ENCODE results near the gene RTN4IP1. TPM values are rescaled to one million over a fixed set of nuclear protein-coding genes. Genes with fewer than 3 reads are reported as not detected.

RTN4IP1 gene
- polyA plus RNA-seq, 1 of the 3 experiments (the other 2 are of a cell fraction), result 4.3 TPM

DNA sequence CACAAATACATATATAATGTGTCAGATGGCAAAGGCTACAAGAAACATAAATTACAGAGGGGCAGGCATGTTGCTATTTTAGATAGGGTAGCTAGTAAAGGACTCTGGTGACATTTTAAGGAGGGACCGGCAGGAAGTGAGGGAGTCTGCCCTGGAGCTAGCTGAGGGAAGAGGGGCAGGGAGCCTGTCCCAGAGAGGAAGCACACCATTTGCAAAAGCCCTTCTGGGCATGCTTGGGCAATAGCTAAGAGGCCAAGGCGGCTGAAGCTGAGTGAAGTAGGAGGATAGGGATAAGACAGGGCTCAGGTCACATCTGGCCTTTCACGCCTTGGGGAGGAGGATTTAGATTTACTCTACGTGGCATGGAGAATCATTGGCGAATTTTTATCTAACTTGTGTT lies 96.2 kb downstream of the RTN4IP1 start:
- H4K20me1 ChIP-seq (ENCODE audit: insufficient read depth), result no peaks in the 10 kb centered on the region
- peaks cover 0 to 40% of the 10 kb centered on the region in 2 experiments for H3K4me1 ChIP-seq (ENCODE audit: control insufficient read depth in 1 of 2, insufficient read depth in 2 of 2, low read depth in 1 of 2, low read length in 1 of 2)
- no peak overlapping the region for H2AFZ ChIP-seq (ENCODE audit: low read depth)
- TF ChIP-seq, protein P1, sequence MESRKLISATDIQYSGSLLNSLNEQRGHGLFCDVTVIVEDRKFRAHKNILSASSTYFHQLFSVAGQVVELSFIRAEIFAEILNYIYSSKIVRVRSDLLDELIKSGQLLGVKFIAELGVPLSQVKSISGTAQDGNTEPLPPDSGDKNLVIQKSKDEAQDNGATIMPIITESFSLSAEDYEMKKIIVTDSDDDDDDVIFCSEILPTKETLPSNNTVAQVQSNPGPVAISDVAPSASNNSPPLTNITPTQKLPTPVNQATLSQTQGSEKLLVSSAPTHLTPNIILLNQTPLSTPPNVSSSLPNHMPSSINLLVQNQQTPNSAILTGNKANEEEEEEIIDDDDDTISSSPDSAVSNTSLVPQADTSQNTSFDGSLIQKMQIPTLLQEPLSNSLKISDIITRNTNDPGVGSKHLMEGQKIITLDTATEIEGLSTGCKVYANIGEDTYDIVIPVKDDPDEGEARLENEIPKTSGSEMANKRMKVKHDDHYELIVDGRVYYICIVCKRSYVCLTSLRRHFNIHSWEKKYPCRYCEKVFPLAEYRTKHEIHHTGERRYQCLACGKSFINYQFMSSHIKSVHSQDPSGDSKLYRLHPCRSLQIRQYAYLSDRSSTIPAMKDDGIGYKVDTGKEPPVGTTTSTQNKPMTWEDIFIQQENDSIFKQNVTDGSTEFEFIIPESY (IDR thresholded peaks at IDR 0.05; ENCODE audit: borderline replicate concordance, low read depth), result no peak
- TF ChIP-seq SMC3 (IDR thresholded peaks at IDR 0.05; ENCODE audit: low read depth, low read length) (no peak), CHD2 (IDR thresholded peaks at IDR 0.05; ENCODE audit: low read length, partially characterized antibody) (no peak)
- TF ChIP-seq, protein P2, sequence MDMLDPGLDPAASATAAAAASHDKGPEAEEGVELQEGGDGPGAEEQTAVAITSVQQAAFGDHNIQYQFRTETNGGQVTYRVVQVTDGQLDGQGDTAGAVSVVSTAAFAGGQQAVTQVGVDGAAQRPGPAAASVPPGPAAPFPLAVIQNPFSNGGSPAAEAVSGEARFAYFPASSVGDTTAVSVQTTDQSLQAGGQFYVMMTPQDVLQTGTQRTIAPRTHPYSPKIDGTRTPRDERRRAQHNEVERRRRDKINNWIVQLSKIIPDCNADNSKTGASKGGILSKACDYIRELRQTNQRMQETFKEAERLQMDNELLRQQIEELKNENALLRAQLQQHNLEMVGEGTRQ (IDR thresholded peaks at IDR 0.05; ENCODE audit: borderline replicate concordance, low read depth, low read length), result no peak
- 40% methylated on average over 5 of the region's 5 CpGs for WGBS (ENCODE audit: low lambda C conversion rate)
- peaks cover 50% of the 10 kb centered on the region for H3F3A ChIP-seq (replicated peaks; ENCODE audit: insufficient read depth)
- H3K27ac ChIP-seq (ENCODE audit: low read depth in 2 of 2, low read length in 1 of 2), result peak overlapping the region in 1 of 2 experiments; percentile 93; a peak in 2 of 4 replicates
- H3K9me2 ChIP-seq, result no peaks in the 10 kb centered on the region
- H3K4me3 ChIP-seq (ENCODE audit: low read depth in 2 of 2, low read length in 1 of 2), result no peak overlapping the region
- ChIA-PET POLR2A (no interaction called here), CTCF (interaction anchor here (0.5 kb wide), 1 partner anchor 198 kb away, joined by 3 read pairs; no protein-coding TSS in a partner anchor)
- H3K27me3 ChIP-seq (ENCODE audit: insufficient read depth), result no peaks in the 10 kb centered on the region
- H3K9me3 ChIP-seq, result no peaks in the 10 kb centered on the region
- H3K4me2 ChIP-seq, result no peak overlapping the region
- no peak for DNase-seq
- peaks cover 12% of the 10 kb centered on the region for H3K79me2 ChIP-seq (ENCODE audit: insufficient read depth)
- peaks cover 7 to 41% of the 10 kb centered on the region in 2 experiments for H3K36me3 ChIP-seq (replicated peaks in 1 of 2; ENCODE audit: control insufficient read depth in 1 of 2, insufficient read depth in 2 of 2, low read length in 1 of 2)
- no peak overlapping the region for H3K9ac ChIP-seq

- ChIA-PET CTCF (interaction anchor here (0.9 to 1.1 kb wide), 3 partner anchors 10 to 36 kb away, joined by 3 to 5 read pairs (median 3); no protein-coding TSS in a partner anchor), POLR2A (no interaction called here)
- Histone ChIP-seq H3K27me3 (ENCODE audit: insufficient read depth) (no peaks in the 10 kb centered on the region), H3K36me3 (replicated peaks in 1 of 2; ENCODE audit: control insufficient read depth in 1 of 2, insufficient read depth in 2 of 2, low read length in 1 of 2) (peaks cover 7 to 59% of the 10 kb centered on the region in 2 experiments), H3K27ac (ENCODE audit: low read depth in 2 of 2, low read length in 1 of 2) (peak overlapping the region; percentile 80 to 100; a peak in 3 of 4 replicates), H3F3A (replicated peaks; ENCODE audit: insufficient read depth) (peaks cover 53% of the 10 kb centered on the region), H2AFZ (ENCODE audit: low read depth) (no peak overlapping the region), H3K4me3 (ENCODE audit: low read depth in 2 of 2, low read length in 1 of 2) (no peak overlapping the region), H3K9me3 (no peaks in the 10 kb centered on the region), H3K9ac (no peak overlapping the region; the same call in 1 of the 2 replicates), H3K4me1 (ENCODE audit: control insufficient read depth in 1 of 2, insufficient read depth in 2 of 2, low read depth in 1 of 2, low read length in 1 of 2) (peaks cover 0 to 41% of the 10 kb centered on the region in 2 experiments; a peak in 3 of 4 replicates), H4K20me1 (ENCODE audit: insufficient read depth) (no peaks in the 10 kb centered on the region), H3K4me2 (peak overlapping the region; percentile 47; the same call in 1 of the 2 replicates), H3K9me2 (no peaks in the 10 kb centered on the region), H3K79me2 (ENCODE audit: insufficient read depth) (peaks cover 29% of the 10 kb centered on the region)
- WGBS (ENCODE audit: low lambda C conversion rate), result 3% methylated on average over 1 of the region's 1 CpG
- no peak for DNase-seq
- TF ChIP-seq RXRA (IDR thresholded peaks at IDR 0.05; ENCODE audit: borderline replicate concordance, low read depth), result no peak
- peak; percentile 54; the same call in 1 of the 2 replicates for TF ChIP-seq NFIC (IDR thresholded peaks at IDR 0.05; ENCODE audit: borderline replicate concordance)
- TF ChIP-seq SMC3 (IDR thresholded peaks at IDR 0.05; ENCODE audit: low read depth, low read length), result no peak
- TF ChIP-seq, protein P2 (IDR thresholded peaks at IDR 0.05; ENCODE audit: borderline replicate concordance, low read depth, low read length), result no peak
- TF ChIP-seq GATA2 (CRISPR knock-in tag; IDR thresholded peaks at IDR 0.05), result no peak
- TF ChIP-seq, protein P3, sequence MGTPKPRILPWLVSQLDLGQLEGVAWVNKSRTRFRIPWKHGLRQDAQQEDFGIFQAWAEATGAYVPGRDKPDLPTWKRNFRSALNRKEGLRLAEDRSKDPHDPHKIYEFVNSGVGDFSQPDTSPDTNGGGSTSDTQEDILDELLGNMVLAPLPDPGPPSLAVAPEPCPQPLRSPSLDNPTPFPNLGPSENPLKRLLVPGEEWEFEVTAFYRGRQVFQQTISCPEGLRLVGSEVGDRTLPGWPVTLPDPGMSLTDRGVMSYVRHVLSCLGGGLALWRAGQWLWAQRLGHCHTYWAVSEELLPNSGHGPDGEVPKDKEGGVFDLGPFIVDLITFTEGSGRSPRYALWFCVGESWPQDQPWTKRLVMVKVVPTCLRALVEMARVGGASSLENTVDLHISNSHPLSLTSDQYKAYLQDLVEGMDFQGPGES (IDR thresholded peaks at IDR 0.05; ENCODE audit: low read depth, low read length), result no peak
- TF ChIP-seq EZH2phosphoT487 (IDR thresholded peaks at IDR 0.05; ENCODE audit: borderline replicate concordance, low read depth), result no peak
- TF ChIP-seq, protein P4, sequence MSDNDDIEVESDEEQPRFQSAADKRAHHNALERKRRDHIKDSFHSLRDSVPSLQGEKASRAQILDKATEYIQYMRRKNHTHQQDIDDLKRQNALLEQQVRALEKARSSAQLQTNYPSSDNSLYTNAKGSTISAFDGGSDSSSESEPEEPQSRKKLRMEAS (IDR thresholded peaks at IDR 0.05; ENCODE audit: low read depth), result peak; percentile 60
- peak; percentile 80 for TF ChIP-seq FOSL2 (IDR thresholded peaks at IDR 0.05; ENCODE audit: borderline replicate concordance, low read depth)
- TF ChIP-seq POLR2AphosphoS5 (IDR thresholded peaks at IDR 0.05; ENCODE audit: low read depth, low read length), result peak; percentile 42; the same call in 1 of the 2 replicates
- no peak for TF ChIP-seq TAF1 (IDR thresholded peaks at IDR 0.05; ENCODE audit: borderline replicate concordance, low read depth, low read length)
- no peak for TF ChIP-seq MEF2A (IDR thresholded peaks at IDR 0.05; ENCODE audit: borderline replicate concordance, low read depth)
- no peak for TF ChIP-seq RFX5 (IDR thresholded peaks at IDR 0.05; ENCODE audit: low read length)
- peak; percentile 57; the same call in 1 of the 2 replicates for TF ChIP-seq TEAD4 (IDR thresholded peaks at IDR 0.05; ENCODE audit: borderline replicate concordance, insufficient read depth)
- TF ChIP-seq YY1 (IDR thresholded peaks at IDR 0.05; ENCODE audit: low read depth), result no peak
- TF ChIP-seq, protein P5, sequence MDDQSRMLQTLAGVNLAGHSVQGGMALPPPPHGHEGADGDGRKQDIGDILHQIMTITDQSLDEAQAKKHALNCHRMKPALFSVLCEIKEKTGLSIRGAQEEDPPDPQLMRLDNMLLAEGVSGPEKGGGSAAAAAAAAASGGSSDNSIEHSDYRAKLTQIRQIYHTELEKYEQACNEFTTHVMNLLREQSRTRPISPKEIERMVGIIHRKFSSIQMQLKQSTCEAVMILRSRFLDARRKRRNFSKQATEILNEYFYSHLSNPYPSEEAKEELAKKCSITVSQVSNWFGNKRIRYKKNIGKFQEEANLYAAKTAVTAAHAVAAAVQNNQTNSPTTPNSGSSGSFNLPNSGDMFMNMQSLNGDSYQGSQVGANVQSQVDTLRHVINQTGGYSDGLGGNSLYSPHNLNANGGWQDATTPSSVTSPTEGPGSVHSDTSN (IDR thresholded peaks at IDR 0.05), result peak; percentile 79
- TF ChIP-seq FOXJ3 (CRISPR knock-in tag; IDR thresholded peaks at IDR 0.05), result no peak
- TF ChIP-seq MXI1 (IDR thresholded peaks at IDR 0.05; ENCODE audit: low read depth, low read length), result no peak
- TF ChIP-seq RAD21 (IDR thresholded peaks at IDR 0.05; ENCODE audit: low read length), result no peak
Measured at GRCh38 chr6:106530502-106530901, 98.8 kb downstream of the RTN4IP1 start.

Data from SK-N-SH (cell line).